Panc1 (cell line): ENCODE results near the gene FRYL. TPM values are rescaled to one million over a fixed set of nuclear protein-coding genes. Genes with fewer than 3 reads are reported as not detected.
"Not testable (repeated sequence)": the region's sequence is repeated elsewhere in the genome, so short reads cannot be mapped to it uniquely, and the experiment has no call there.

Experiments
- ATAC-seq: fragments of 200-7000 bp; cut with Tn5 transposase; 2 replicates; pipeline ENCODE4 v1.9.1; 2020; ENCODE audit warnings: mild to moderate bottlenecking, moderate library complexity
- BruUV-seq: library from RNA; stranded (reverse); fragments of 400-500 nt; replicated peaks from 2 replicates; lab custom pipeline; 2021; lab: Mats Ljungman, UMichigan
- CTCF ChIA-PET: fragments of 300-600 bp; sonication (Branson Sonifier 250); formaldehyde crosslinking; loops from one replicate; lab custom pipeline; 2022; ENCODE audit warnings: antibody characterized with exemption; lab: Charles Lee
- POLR2A ChIA-PET: fragments of 300-600 bp; sonication (Branson Sonifier 250); formaldehyde crosslinking; loops from one replicate; lab custom pipeline; 2022; ENCODE audit warnings: antibody characterized with exemption; lab: Charles Lee
- DNase-seq: peaks from one replicate; pipeline ENCODE4 v3.0.0-alpha.2; 2010; ENCODE audit warnings: low read depth, low spot score
- H3K27ac ChIP-seq: 2 replicates; pipeline ENCODE4 v1.5.1; 2011; ENCODE audit warnings: mild to moderate bottlenecking, low read length, inconsistent platforms
- H3K27me3 ChIP-seq: fragments of 200-500 bp; sonication (Bioruptor generic); 2 replicates; pipeline ENCODE4 v1.6.0; 2014; ENCODE audit warnings: low read length, inconsistent platforms; ENCODE audit not compliant: control insufficient read depth, insufficient read depth
- H3K36me3 ChIP-seq: fragments of 200-500 bp; sonication (Bioruptor generic); 2 replicates; pipeline ENCODE4 v1.5.1; 2014; ENCODE audit warnings: inconsistent platforms, mild to moderate bottlenecking, low read length, moderate library complexity; ENCODE audit not compliant: control insufficient read depth, insufficient read depth
- H3K4me1 ChIP-seq: 2 replicates; pipeline ENCODE4 v1.5.1; 2011; ENCODE audit warnings: inconsistent platforms, mild to moderate bottlenecking, low read length, moderate library complexity; ENCODE audit not compliant: control insufficient read depth, insufficient read depth
- H3K4me3 ChIP-seq, 2 experiments: 2 replicates each; pipeline ENCODE4 v1.5.1; 2011 to 2012; ENCODE audit warnings: low read depth in 2 of 2, low read length in 2 of 2, mild to moderate bottlenecking in 2 of 2, inconsistent platforms in 1 of 2, moderate library complexity in 1 of 2
- H3K9me3 ChIP-seq: fragments of 200-500 bp; sonication (Bioruptor generic); 2 replicates; pipeline ENCODE4 v1.5.1; 2014; ENCODE audit warnings: low read depth, mild to moderate bottlenecking, inconsistent platforms, low read length, moderate library complexity; ENCODE audit not compliant: control insufficient read depth, insufficient read depth
- CTCF ChIP-seq: fragments of 450-650 bp; IDR thresholded peaks from 2 replicates; pipeline ENCODE4 v1.5.1; 2017; ENCODE audit warnings: mild to moderate bottlenecking
- POLR2AphosphoS5 ChIP-seq: IDR thresholded peaks from 2 replicates; pipeline ENCODE4 v1.6.1; 2012; ENCODE audit warnings: mild to moderate bottlenecking, low read depth, low read length, moderate library complexity
- REST ChIP-seq, 2 experiments: IDR thresholded peaks; 2 replicates each; pipeline ENCODE4 v1.6.1; 2011 to 2012; ENCODE audit warnings: low read depth in 2 of 2, control low read depth in 1 of 2, low read length in 1 of 2, mild to moderate bottlenecking in 1 of 2, moderate library complexity in 1 of 2; ENCODE audit not compliant: insufficient read depth in 1 of 2
- SIN3A ChIP-seq: IDR thresholded peaks from 2 replicates; pipeline ENCODE4 v1.6.1; 2012; ENCODE audit warnings: low read depth, mild to moderate bottlenecking, low read length, moderate library complexity, borderline replicate concordance; ENCODE audit not compliant: insufficient read depth
- TCF7L2 ChIP-seq: IDR thresholded peaks from 2 replicates; pipeline ENCODE4 v1.6.1; 2011; ENCODE audit warnings: mild to moderate bottlenecking, low read depth, low read length, inconsistent platforms
- in situ Hi-C: cut with HindIII; loops from 2 replicates; pipeline ENCODE4 v1.10.0; 2016; ENCODE audit warnings: low sequenced_read_pairs, low pct_unique_long_range_greater_than_20kb
- intact Hi-C: fragments of 100-400 bp; cut with micrococcal nuclease; formaldehyde crosslinking; loops from one replicate; pipeline ENCODE4 v1.10.0; 2022; ENCODE audit not compliant: unreplicated experiment
- total RNA-seq: library from RNA; stranded (reverse); gene quantifications from one replicate; pipeline ENCODE4 v1.2.1, GENCODE V29; 2021; ENCODE audit not compliant: unreplicated experiment

FRYL gene
- total RNA-seq, 1 experiment from 2014 or later: 47.5 TPM

- no peaks in the 10 kb centered on the region for H3K27me3 ChIP-seq
- in situ Hi-C loops (no loop called here), intact Hi-C loops (no loop called here)
- H3K4me3 ChIP-seq: no peak overlapping the region
- no peak overlapping the region for H3K27ac ChIP-seq
- ChIA-PET POLR2A (no interaction called here), CTCF (no interaction called here)
- ATAC-seq (no peak), DNase-seq (no peak)
- BruUV-seq: no TSS peak
- no peaks in the 10 kb centered on the region for H3K9me3 ChIP-seq
- no peaks in the 10 kb centered on the region for H3K36me3 ChIP-seq
- no peaks in the 10 kb centered on the region for H3K4me1 ChIP-seq
- TF ChIP-seq SIN3A: no peak
- no peak for TF ChIP-seq TCF7L2
Observed at GRCh38 chr4:48742412-48742811, 37.7 kb downstream of the FRYL start.

GRCh38 chr4:48739560-48740019, 40.5 kb downstream of the FRYL start:
- ChIA-PET CTCF (no interaction called here), POLR2A (no interaction called here)
- Histone ChIP-seq H3K4me1 (no peaks in the 10 kb centered on the region), H3K9me3 (no peaks in the 10 kb centered on the region), H3K27ac (no peak overlapping the region), H3K4me3 (no peak overlapping the region), H3K36me3 (no peaks in the 10 kb centered on the region), H3K27me3 (no peaks in the 10 kb centered on the region)
- DNase-seq: no peak
- ATAC-seq: no peak
- TF ChIP-seq SIN3A (no peak), POLR2AphosphoS5 (no peak)
- no TSS peak for BruUV-seq
- intact Hi-C loops: no loop called here
- in situ Hi-C loops: no loop called here

GRCh38 chr4:48738856-48739255, 41.2 kb downstream of the FRYL start:
- in situ Hi-C loops: no loop called here
- CTCF ChIA-PET: no interaction called here
- no peak overlapping the region for H3K4me3 ChIP-seq
- BruUV-seq: no TSS peak
- no peak overlapping the region for H3K27ac ChIP-seq
- no peaks in the 10 kb centered on the region for H3K27me3 ChIP-seq
- POLR2A ChIA-PET: no interaction called here
- ATAC-seq (no peak), DNase-seq (no peak)
- H3K9me3 ChIP-seq: no peaks in the 10 kb centered on the region
- TF ChIP-seq CTCF (no peak), SIN3A (no peak), POLR2AphosphoS5 (no peak), TCF7L2 (no peak), REST (IDR thresholded peaks at IDR 0.05; ENCODE audit: insufficient read depth in 1 of 2, low read depth in 2 of 2, low read length in 1 of 2) (no peak)
- no peaks in the 10 kb centered on the region for H3K36me3 ChIP-seq
- H3K4me1 ChIP-seq: no peaks in the 10 kb centered on the region
- intact Hi-C loops: no loop called here

GRCh38 chr4:48728906-48729496, 51.1 kb downstream of the FRYL start:
- H3K4me3 ChIP-seq, intact Hi-C loops, H3K9me3 ChIP-seq, POLR2A ChIA-PET, ATAC-seq, H3K36me3 ChIP-seq, BruUV-seq, in situ Hi-C loops, H3K27me3 ChIP-seq, H3K27ac ChIP-seq, CTCF ChIA-PET, DNase-seq: not testable (repeated sequence)
- peaks cover 26% of the 10 kb centered on the region for H3K4me1 ChIP-seq
